Measurements from ENCODE around the gene DOC2B. TPM values are rescaled to one million over a fixed set of nuclear protein-coding genes. Genes with fewer than 3 reads are reported as not detected.
A peak's percentile ranks its signal among the peaks of the same experiment; 100 is the strongest.

The DOC2B gene
- total RNA-seq, 1 donor from 2014 or later = 29.7 TPM

- no peak for DNase-seq (ENCODE audit: low read depth)
- H3K4me3 ChIP-seq (ENCODE audit: low read depth, low read length) = no peak overlapping the region
- TF ChIP-seq CTCF (conservative IDR thresholded peaks at IDR 0.05; ENCODE audit: low read depth, low read length) = no peak
These were observed 27.6 kb downstream of the DOC2B start for GRCh38 chr17:153851-154250.

- TF ChIP-seq CTCF (conservative IDR thresholded peaks at IDR 0.05; ENCODE audit: low read depth, low read length) = no peak
- no peak overlapping the region for H3K4me3 ChIP-seq (ENCODE audit: low read depth, low read length)
- DNase-seq (ENCODE audit: low read depth) = no peak
These were observed 28.5 kb downstream of the DOC2B start for GRCh38 chr17:152860-153420.

GRCh38 chr17:151886-152859, 29.3 kb downstream of the DOC2B start:
- no peak overlapping the region for H3K4me3 ChIP-seq (ENCODE audit: low read depth, low read length)
- no peak for DNase-seq (ENCODE audit: low read depth)
- no peak for TF ChIP-seq CTCF (conservative IDR thresholded peaks at IDR 0.05; ENCODE audit: low read depth, low read length)

GRCh38 chr17:151004-151403, 30.4 kb downstream of the DOC2B start:
- TF ChIP-seq CTCF (conservative IDR thresholded peaks at IDR 0.05; ENCODE audit: low read depth, low read length) = no peak
- no peak overlapping the region for H3K4me3 ChIP-seq (ENCODE audit: low read depth, low read length)
- DNase-seq (ENCODE audit: low read depth) = no peak

GRCh38 chr17:149897-150584, 31.4 kb downstream of the DOC2B start:
- H3K4me3 ChIP-seq (ENCODE audit: low read depth, low read length) = no peak overlapping the region
- no peak for TF ChIP-seq CTCF (conservative IDR thresholded peaks at IDR 0.05; ENCODE audit: low read depth, low read length)
- no peak for DNase-seq (ENCODE audit: low read depth)

- DNase-seq (ENCODE audit: low read depth) = no peak
- no peak overlapping the region for H3K4me3 ChIP-seq (ENCODE audit: low read depth, low read length)
- TF ChIP-seq CTCF (conservative IDR thresholded peaks at IDR 0.05; ENCODE audit: low read depth, low read length) = peak; percentile 24
These were observed 32.2 kb downstream of the DOC2B start for GRCh38 chr17:149231-149630.
